GM23338 (cell line): ENCODE data around the gene PDIA5. TPM values are rescaled to one million over a fixed set of nuclear protein-coding genes. Genes with fewer than 3 reads are reported as not detected.

Experiments
- ATAC-seq: fragments of 200-7000 bp; cut with Tn5 transposase; 3 replicates; pipeline ENCODE4 v1.9.1; 2020
- DNase-seq: peaks from one replicate; pipeline ENCODE4 v3.0.0-alpha.2; 2015; ENCODE audit warnings: low spot score
- H2AFZ ChIP-seq: fragments of 200-600 bp; sonication (generic); 2 replicates; pipeline ENCODE4 v1.8.0; 2016; ENCODE audit warnings: antibody characterized with exemption, mild to moderate bottlenecking, moderate library complexity
- H3F3A ChIP-seq: fragments of 200-600 bp; sonication (generic); replicated peaks from 2 replicates; pipeline ENCODE4 v1.8.0; 2017; ENCODE audit warnings: antibody characterized with exemption, mixed run types, low read depth
- H3K27ac ChIP-seq: fragments of 200-600 bp; sonication (generic); 2 replicates; pipeline ENCODE4 v1.6.1; 2016; ENCODE audit warnings: low read depth
- H3K27me3 ChIP-seq: fragments of 200-600 bp; sonication (generic); 2 replicates; pipeline ENCODE4 v1.8.0; 2016; ENCODE audit warnings: mild to moderate bottlenecking, mixed run types, moderate library complexity; ENCODE audit not compliant: insufficient read depth
- H3K36me3 ChIP-seq: fragments of 200-600 bp; sonication (generic); 2 replicates; pipeline ENCODE4 v1.8.0; 2016; ENCODE audit warnings: mild to moderate bottlenecking; ENCODE audit not compliant: insufficient read depth
- H3K4me1 ChIP-seq: fragments of 200-600 bp; sonication (generic); 2 replicates; pipeline ENCODE4 v1.8.0; 2016; ENCODE audit warnings: mild to moderate bottlenecking, moderate library complexity; ENCODE audit not compliant: insufficient read depth
- H3K4me2 ChIP-seq: fragments of 200-600 bp; sonication (generic); 2 replicates; pipeline ENCODE4 v1.7.1; 2017; ENCODE audit warnings: mixed run types
- H3K4me3 ChIP-seq: fragments of 200-600 bp; sonication (generic); 2 replicates; pipeline ENCODE4 v1.6.1; 2016; ENCODE audit warnings: mixed run types
- H3K79me2 ChIP-seq: fragments of 200-600 bp; sonication (generic); replicated peaks from 2 replicates; pipeline ENCODE4 v1.8.0; 2017; ENCODE audit warnings: mild to moderate bottlenecking; ENCODE audit not compliant: insufficient read depth
- H3K9me2 ChIP-seq: fragments of 200-600 bp; sonication (generic); 2 replicates; pipeline ENCODE4 v1.8.0; 2017; ENCODE audit not compliant: insufficient read depth
- H4K20me1 ChIP-seq: fragments of 200-600 bp; sonication (generic); replicated peaks from 2 replicates; pipeline ENCODE4 v1.8.0; 2017; ENCODE audit warnings: mild to moderate bottlenecking; ENCODE audit not compliant: insufficient read depth
- H3K27ac Mint-ChIP-seq: 2 replicates; pipeline ENCODE4 v1.8.0; 2020; ENCODE audit warnings: inconsistent platforms, mild to moderate bottlenecking, moderate library complexity, mixed read lengths
- H3K27me3 Mint-ChIP-seq: 3 replicates; pipeline ENCODE4 v1.8.0; 2022; ENCODE audit warnings: low read depth, mild to moderate bottlenecking, moderate library complexity, mixed read lengths, inconsistent platforms; ENCODE audit not compliant: insufficient read depth, poor library complexity
- H3K36me3 Mint-ChIP-seq: 3 replicates; pipeline ENCODE4 v1.8.0; 2021; ENCODE audit warnings: low read depth, mild to moderate bottlenecking, inconsistent platforms, moderate library complexity, mixed read lengths
- H3K4me1 Mint-ChIP-seq: 3 replicates; pipeline ENCODE4 v1.8.0; 2020; ENCODE audit warnings: mild to moderate bottlenecking, inconsistent platforms, mixed read lengths
- H3K4me3 Mint-ChIP-seq: 3 replicates; pipeline ENCODE4 v1.8.0; 2021; ENCODE audit warnings: moderate library complexity, mild to moderate bottlenecking, inconsistent platforms, mixed read lengths
- H3K9me3 Mint-ChIP-seq: 3 replicates; pipeline ENCODE4 v1.8.0; 2020; ENCODE audit warnings: moderate library complexity, mild to moderate bottlenecking, inconsistent platforms, mixed read lengths
- CREB1 ChIP-seq: fragments of 250-450 bp; sonication (Bioruptor Pico); IDR thresholded peaks from 2 replicates; pipeline ENCODE4 v1.5.0; 2020; ENCODE audit warnings: low read depth, mild to moderate bottlenecking, moderate library complexity
- CTCF ChIP-seq, 2 experiments: fragments of 200-600 bp in 1 of 2; sonication (generic) in 1 of 2; conservative IDR thresholded peaks; 2 replicates each; pipeline versions ENCODE4 v1.5.1 to v1.6.1; 2016 to 2017; ENCODE audit warnings: antibody characterized with exemption in 2 of 2, low read depth in 2 of 2, mild to moderate bottlenecking in 2 of 2, moderate library complexity in 1 of 2
- ETS1 ChIP-seq: IDR thresholded peaks from 2 replicates; pipeline ENCODE4 v1.6.1; 2016; ENCODE audit warnings: antibody characterized with exemption
- EZH2 ChIP-seq: fragments of 200-600 bp; sonication (generic); IDR thresholded peaks from one replicate; pipeline ENCODE4 v1.8.0; 2017; ENCODE audit warnings: antibody characterized with exemption, mild to moderate bottlenecking, low read depth; ENCODE audit not compliant: unreplicated experiment
- EZH2phosphoT487 ChIP-seq: fragments of 200-600 bp; sonication (generic); IDR thresholded peaks from one replicate; pipeline ENCODE4 v1.8.1; 2018; ENCODE audit warnings: antibody characterized with exemption; ENCODE audit not compliant: unreplicated experiment
- JUNB ChIP-seq: IDR thresholded peaks from one replicate; pipeline ENCODE4 v1.6.1; 2016; ENCODE audit warnings: antibody characterized with exemption; ENCODE audit not compliant: unreplicated experiment
- NANOG ChIP-seq: IDR thresholded peaks from 2 replicates; pipeline ENCODE4 v1.6.1; 2016; ENCODE audit warnings: antibody characterized with exemption, borderline replicate concordance
- POLR2AphosphoS5 ChIP-seq: IDR thresholded peaks from 2 replicates; pipeline ENCODE4 v1.6.1; 2016; ENCODE audit warnings: antibody characterized with exemption, low read depth
- STAT1 ChIP-seq: IDR thresholded peaks from one replicate; pipeline ENCODE4 v1.6.1; 2016; ENCODE audit warnings: antibody characterized with exemption; ENCODE audit not compliant: unreplicated experiment
- ZNF114 ChIP-seq: fragments of 250-450 bp; sonication (Bioruptor Pico); IDR thresholded peaks from 2 replicates; pipeline ENCODE4 v1.5.0; 2020; ENCODE audit warnings: mild to moderate bottlenecking, moderate library complexity
- ZNF331 ChIP-seq: fragments of 250-450 bp; sonication (Bioruptor Pico); IDR thresholded peaks from 2 replicates; pipeline ENCODE4 v1.5.0; 2020; ENCODE audit warnings: low read depth, mild to moderate bottlenecking, moderate library complexity
- ZNF462 ChIP-seq: fragments of 250-450 bp; sonication (Bioruptor Pico); IDR thresholded peaks from 2 replicates; pipeline ENCODE4 v1.5.0; 2020; ENCODE audit warnings: mild to moderate bottlenecking, moderate library complexity
- polyA plus RNA-seq: library from polyadenylated mRNA; unstranded; fragments of >200 nt; fragmentation: Nextera tagmentation; extraction: Ambion mirVana; gene quantifications from 2 replicates; pipeline ENCODE4 v1.2.1, GENCODE V29; 2016
- total RNA-seq: library from RNA; depleted of rRNA; stranded (reverse); fragments of >200 nt; shearing (Covaris generic); gene quantifications from 2 replicates; pipeline ENCODE4 v1.2.3, GENCODE V29; 2014
- TF ChIP-seq, protein P1 (sequence below): IDR thresholded peaks from one replicate; pipeline ENCODE4 v1.6.1; 2018; ENCODE audit warnings: antibody characterized with exemption; ENCODE audit not compliant: unreplicated experiment

Gene PDIA5
- total and polyA plus RNA-seq, 2 experiments from 2014 or later = 22.9 to 28.1 TPM

GRCh38 chr3:123186695-123187094, 119.9 kb downstream of the PDIA5 start:
- Mint-ChIP-seq H3K27ac (no peak overlapping the region), H3K4me3 (no peak overlapping the region), H3K36me3 (no peaks in the 10 kb centered on the region), H3K27me3 (no peaks in the 10 kb centered on the region), H3K9me3 (no peaks in the 10 kb centered on the region), H3K4me1 (no peaks in the 10 kb centered on the region; the same call in 2 of the 3 replicates)
- Histone ChIP-seq H4K20me1 (no peaks in the 10 kb centered on the region), H2AFZ (no peak overlapping the region), H3K4me3 (no peak overlapping the region), H3K27me3 (no peaks in the 10 kb centered on the region), H3K4me1 (no peaks in the 10 kb centered on the region), H3K9me2 (no peaks in the 10 kb centered on the region), H3K4me2 (no peak overlapping the region), H3K27ac (no peak overlapping the region), H3K36me3 (no peaks in the 10 kb centered on the region), H3K79me2 (no peaks in the 10 kb centered on the region), H3F3A (no peaks in the 10 kb centered on the region)
- DNase-seq (no peak), ATAC-seq (no peak)
- TF ChIP-seq ZNF114 (CRISPR knock-in tag) (no peak), ZNF331 (CRISPR knock-in tag) (no peak), POLR2AphosphoS5 (no peak), ZNF462 (CRISPR knock-in tag) (no peak), NANOG (no peak), ETS1 (no peak), STAT1 (no peak), CTCF (conservative IDR thresholded peaks at IDR 0.05; ENCODE audit: low read depth in 2 of 2) (no peak), JUNB (no peak), EZH2phosphoT487 (no peak), EZH2 (no peak), CREB1 (no peak)
- TF ChIP-seq, protein P1, sequence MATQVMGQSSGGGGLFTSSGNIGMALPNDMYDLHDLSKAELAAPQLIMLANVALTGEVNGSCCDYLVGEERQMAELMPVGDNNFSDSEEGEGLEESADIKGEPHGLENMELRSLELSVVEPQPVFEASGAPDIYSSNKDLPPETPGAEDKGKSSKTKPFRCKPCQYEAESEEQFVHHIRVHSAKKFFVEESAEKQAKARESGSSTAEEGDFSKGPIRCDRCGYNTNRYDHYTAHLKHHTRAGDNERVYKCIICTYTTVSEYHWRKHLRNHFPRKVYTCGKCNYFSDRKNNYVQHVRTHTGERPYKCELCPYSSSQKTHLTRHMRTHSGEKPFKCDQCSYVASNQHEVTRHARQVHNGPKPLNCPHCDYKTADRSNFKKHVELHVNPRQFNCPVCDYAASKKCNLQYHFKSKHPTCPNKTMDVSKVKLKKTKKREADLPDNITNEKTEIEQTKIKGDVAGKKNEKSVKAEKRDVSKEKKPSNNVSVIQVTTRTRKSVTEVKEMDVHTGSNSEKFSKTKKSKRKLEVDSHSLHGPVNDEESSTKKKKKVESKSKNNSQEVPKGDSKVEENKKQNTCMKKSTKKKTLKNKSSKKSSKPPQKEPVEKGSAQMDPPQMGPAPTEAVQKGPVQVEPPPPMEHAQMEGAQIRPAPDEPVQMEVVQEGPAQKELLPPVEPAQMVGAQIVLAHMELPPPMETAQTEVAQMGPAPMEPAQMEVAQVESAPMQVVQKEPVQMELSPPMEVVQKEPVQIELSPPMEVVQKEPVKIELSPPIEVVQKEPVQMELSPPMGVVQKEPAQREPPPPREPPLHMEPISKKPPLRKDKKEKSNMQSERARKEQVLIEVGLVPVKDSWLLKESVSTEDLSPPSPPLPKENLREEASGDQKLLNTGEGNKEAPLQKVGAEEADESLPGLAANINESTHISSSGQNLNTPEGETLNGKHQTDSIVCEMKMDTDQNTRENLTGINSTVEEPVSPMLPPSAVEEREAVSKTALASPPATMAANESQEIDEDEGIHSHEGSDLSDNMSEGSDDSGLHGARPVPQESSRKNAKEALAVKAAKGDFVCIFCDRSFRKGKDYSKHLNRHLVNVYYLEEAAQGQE = no peak
